Keratinocyte (primary cell): ENCODE measurements around the gene POMT2.
"Not testable (repeated sequence)": the region's sequence is repeated elsewhere in the genome, so short reads cannot be mapped to it uniquely, and the experiment has no call there.

Experiments used
- CTCF ChIP-seq, 3 experiments: IDR thresholded peaks in 1 of 3; conservative IDR thresholded peaks in 1 of 3; optimal IDR thresholded peaks in 1 of 3; 2 replicates in 2 of 3; 3 replicates in 1 of 3; pipeline versions ENCODE3 to v1.5.1; 2011; ENCODE audit warnings: low read length in 3 of 3, mild to moderate bottlenecking in 3 of 3, moderate library complexity in 2 of 3, control low read depth in 1 of 3, inconsistent platforms in 1 of 3; ENCODE audit not compliant: insufficient read depth in 2 of 3; ENCODE audit errors: extremely low read depth in 1 of 3
- EZH2 ChIP-seq: IDR thresholded peaks from one replicate; pipeline ENCODE4 v1.6.1; 2012; ENCODE audit warnings: inconsistent platforms, mild to moderate bottlenecking, low read length, moderate library complexity

- TF ChIP-seq CTCF (optimal IDR thresholded peaks at IDR 0.05 in 1 of 3, IDR thresholded peaks at IDR 0.05 in 1 of 3, conservative IDR thresholded peaks at IDR 0.05 in 1 of 3; ENCODE audit: extremely low read depth in 1 of 3, insufficient read depth in 2 of 3, low read length in 3 of 3); EZH2: not testable (repeated sequence)
Observed at GRCh38 chr14:77337255-77337654, 16.6 kb upstream of the POMT2 start.
